Activated CD4-positive, alpha-beta T cell treated with anti-CD3 and anti-CD28 coated beads, Interleukin-2, amount 10 ng/mL, durations not matched to agents 7 days and 5 days (primary cell): ENCODE results near the gene XXYLT1. TPM values are rescaled to one million over a fixed set of nuclear protein-coding genes. Genes with fewer than 3 reads are reported as not detected.

ENCODE experiments used
- CTCF ChIA-PET: fragments of 350-600 bp; sonication (Branson Sonifier 250); formaldehyde crosslinking; loops from one replicate; lab custom pipeline; 2021; ENCODE audit warnings: antibody characterized with exemption; lab: Charles Lee
- POLR2A ChIA-PET: fragments of 350-600 bp; sonication (Branson Sonifier 250); formaldehyde crosslinking; loops from one replicate; lab custom pipeline; 2021; ENCODE audit warnings: antibody characterized with exemption; lab: Charles Lee
- DNase-seq: peaks from one replicate; pipeline ENCODE4 v3.0.0-alpha.2; 2020
- H3K27ac Mint-ChIP-seq: one replicate; pipeline ENCODE4 v1.8.0; 2021; ENCODE audit warnings: mild to moderate bottlenecking, moderate library complexity, mixed read lengths
- H3K27me3 Mint-ChIP-seq: one replicate; pipeline ENCODE4 v1.8.0; 2021; ENCODE audit warnings: mixed read lengths
- H3K36me3 Mint-ChIP-seq: one replicate; pipeline ENCODE4 v1.8.0; 2021; ENCODE audit warnings: low read depth, mixed read lengths
- H3K4me1 Mint-ChIP-seq: one replicate; pipeline ENCODE4 v1.8.0; 2021; ENCODE audit warnings: mixed read lengths
- H3K4me3 Mint-ChIP-seq: one replicate; pipeline ENCODE4 v1.8.0; 2021; ENCODE audit warnings: mild to moderate bottlenecking, moderate library complexity, mixed read lengths
- H3K9me3 Mint-ChIP-seq: one replicate; pipeline ENCODE4 v1.8.0; 2021; ENCODE audit warnings: mixed read lengths
- total RNA-seq, 2 experiments: library from RNA; stranded (reverse); gene quantifications; one replicate each; pipeline ENCODE4 v1.2.3, GENCODE V29; 2021

The XXYLT1 gene
- total RNA-seq, 2 experiments from 2014 or later: 7.7 to 7.8 TPM

GRCh38 chr3:195072916-195073564 is 197.9 kb downstream of the XXYLT1 start:
- ChIA-PET POLR2A (no interaction called here), CTCF (no interaction called here)
- no peaks in the 10 kb centered on the region for H3K4me1 Mint-ChIP-seq
- H3K4me3 Mint-ChIP-seq: no peak overlapping the region
- no peak for DNase-seq
- no peaks in the 10 kb centered on the region for H3K9me3 Mint-ChIP-seq
- no peaks in the 10 kb centered on the region for H3K27me3 Mint-ChIP-seq
- no peak overlapping the region for H3K27ac Mint-ChIP-seq
- no peaks in the 10 kb centered on the region for H3K36me3 Mint-ChIP-seq

- Mint-ChIP-seq H3K27me3 (no peaks in the 10 kb centered on the region), H3K9me3 (no peaks in the 10 kb centered on the region), H3K4me3 (no peak overlapping the region), H3K36me3 (no peaks in the 10 kb centered on the region), H3K27ac (no peak overlapping the region), H3K4me1 (no peaks in the 10 kb centered on the region)
- DNase-seq: no peak
- CTCF ChIA-PET: no interaction called here
- POLR2A ChIA-PET: no interaction called here
Observed at GRCh38 chr3:195071916-195072820, 198.8 kb downstream of the XXYLT1 start.

- Mint-ChIP-seq H3K27me3 (no peaks in the 10 kb centered on the region), H3K4me3 (no peak overlapping the region), H3K9me3 (no peaks in the 10 kb centered on the region), H3K4me1 (no peaks in the 10 kb centered on the region), H3K27ac (no peak overlapping the region), H3K36me3 (no peaks in the 10 kb centered on the region)
- CTCF ChIA-PET: no interaction called here
- no peak for DNase-seq
- POLR2A ChIA-PET: no interaction called here
Observed at GRCh38 chr3:195071011-195071728, 199.8 kb downstream of the XXYLT1 start.

- H3K27ac Mint-ChIP-seq: no peak overlapping the region
- no peaks in the 10 kb centered on the region for H3K36me3 Mint-ChIP-seq
- CTCF ChIA-PET: no interaction called here
- H3K4me3 Mint-ChIP-seq: no peak overlapping the region
- POLR2A ChIA-PET: no interaction called here
- H3K27me3 Mint-ChIP-seq: no peaks in the 10 kb centered on the region
- DNase-seq: no peak
- no peaks in the 10 kb centered on the region for H3K9me3 Mint-ChIP-seq
- no peaks in the 10 kb centered on the region for H3K4me1 Mint-ChIP-seq
Observed at GRCh38 chr3:195070336-195070735, 200.6 kb downstream of the XXYLT1 start.

- H3K27ac Mint-ChIP-seq: no peak overlapping the region
- H3K4me1 Mint-ChIP-seq: no peaks in the 10 kb centered on the region
- H3K9me3 Mint-ChIP-seq: no peaks in the 10 kb centered on the region
- ChIA-PET CTCF (no interaction called here), POLR2A (no interaction called here)
- H3K4me3 Mint-ChIP-seq: no peak overlapping the region
- no peaks in the 10 kb centered on the region for H3K36me3 Mint-ChIP-seq
- no peak for DNase-seq
- H3K27me3 Mint-ChIP-seq: no peaks in the 10 kb centered on the region
Observed at GRCh38 chr3:195069501-195070251, 201.3 kb downstream of the XXYLT1 start.

- no peaks in the 10 kb centered on the region for H3K36me3 Mint-ChIP-seq
- no peaks in the 10 kb centered on the region for H3K9me3 Mint-ChIP-seq
- H3K4me3 Mint-ChIP-seq: no peak overlapping the region
- H3K27me3 Mint-ChIP-seq: no peaks in the 10 kb centered on the region
- ChIA-PET CTCF (interaction anchor here (0.6 kb wide), 1 partner anchor 825 kb away, joined by 4 read pairs; no protein-coding TSS in a partner anchor), POLR2A (no interaction called here)
- H3K27ac Mint-ChIP-seq: no peak overlapping the region
- H3K4me1 Mint-ChIP-seq: no peaks in the 10 kb centered on the region
- no peak for DNase-seq
Observed at GRCh38 chr3:195068084-195069080, 202.6 kb downstream of the XXYLT1 start.

- ChIA-PET CTCF (no interaction called here), POLR2A (no interaction called here)
- Mint-ChIP-seq H3K27me3 (no peaks in the 10 kb centered on the region), H3K27ac (no peak overlapping the region), H3K4me3 (no peak overlapping the region), H3K4me1 (no peaks in the 10 kb centered on the region), H3K9me3 (no peaks in the 10 kb centered on the region), H3K36me3 (no peaks in the 10 kb centered on the region)
- no peak for DNase-seq
Observed at GRCh38 chr3:195066441-195066841, 204.5 kb downstream of the XXYLT1 start.

- Mint-ChIP-seq H3K27ac (no peak overlapping the region), H3K9me3 (no peaks in the 10 kb centered on the region), H3K36me3 (no peaks in the 10 kb centered on the region), H3K4me1 (no peaks in the 10 kb centered on the region), H3K27me3 (no peaks in the 10 kb centered on the region), H3K4me3 (no peak overlapping the region)
- no peak for DNase-seq
- ChIA-PET CTCF (no interaction called here), POLR2A (no interaction called here)
Observed at GRCh38 chr3:195065864-195066185, 205.1 kb downstream of the XXYLT1 start.

GRCh38 chr3:195065142-195065863 is 205.7 kb downstream of the XXYLT1 start:
- CTCF ChIA-PET: no interaction called here
- POLR2A ChIA-PET: no interaction called here
- no peaks in the 10 kb centered on the region for H3K9me3 Mint-ChIP-seq
- H3K27me3 Mint-ChIP-seq: no peaks in the 10 kb centered on the region
- no peak for DNase-seq
- no peak overlapping the region for H3K4me3 Mint-ChIP-seq
- no peak overlapping the region for H3K27ac Mint-ChIP-seq
- no peaks in the 10 kb centered on the region for H3K4me1 Mint-ChIP-seq
- no peaks in the 10 kb centered on the region for H3K36me3 Mint-ChIP-seq

- Mint-ChIP-seq H3K4me1 (no peaks in the 10 kb centered on the region), H3K27ac (no peak overlapping the region), H3K4me3 (no peak overlapping the region), H3K27me3 (no peaks in the 10 kb centered on the region), H3K36me3 (no peaks in the 10 kb centered on the region), H3K9me3 (no peaks in the 10 kb centered on the region)
- CTCF ChIA-PET: interaction anchor here (0.7 to 1.4 kb wide), 3 partner anchors 10 to 23 kb away, joined by 3 to 4 read pairs (median 3); no protein-coding TSS in a partner anchor
- no peak for DNase-seq
- POLR2A ChIA-PET: no interaction called here
Observed at GRCh38 chr3:195064300-195064931, 206.5 kb downstream of the XXYLT1 start.
